GM18867 (cell line): ENCODE measurements around the gene FUT8.

Experiments used
- ATAC-seq: cut with Tn5 transposase; IDR thresholded peaks from one replicate; pipeline ENCODE4 v1.9.1; 2021; ENCODE audit warnings: mild to moderate bottlenecking, moderate library complexity; ENCODE audit not compliant: unreplicated experiment

Gene FUT8

DNA sequence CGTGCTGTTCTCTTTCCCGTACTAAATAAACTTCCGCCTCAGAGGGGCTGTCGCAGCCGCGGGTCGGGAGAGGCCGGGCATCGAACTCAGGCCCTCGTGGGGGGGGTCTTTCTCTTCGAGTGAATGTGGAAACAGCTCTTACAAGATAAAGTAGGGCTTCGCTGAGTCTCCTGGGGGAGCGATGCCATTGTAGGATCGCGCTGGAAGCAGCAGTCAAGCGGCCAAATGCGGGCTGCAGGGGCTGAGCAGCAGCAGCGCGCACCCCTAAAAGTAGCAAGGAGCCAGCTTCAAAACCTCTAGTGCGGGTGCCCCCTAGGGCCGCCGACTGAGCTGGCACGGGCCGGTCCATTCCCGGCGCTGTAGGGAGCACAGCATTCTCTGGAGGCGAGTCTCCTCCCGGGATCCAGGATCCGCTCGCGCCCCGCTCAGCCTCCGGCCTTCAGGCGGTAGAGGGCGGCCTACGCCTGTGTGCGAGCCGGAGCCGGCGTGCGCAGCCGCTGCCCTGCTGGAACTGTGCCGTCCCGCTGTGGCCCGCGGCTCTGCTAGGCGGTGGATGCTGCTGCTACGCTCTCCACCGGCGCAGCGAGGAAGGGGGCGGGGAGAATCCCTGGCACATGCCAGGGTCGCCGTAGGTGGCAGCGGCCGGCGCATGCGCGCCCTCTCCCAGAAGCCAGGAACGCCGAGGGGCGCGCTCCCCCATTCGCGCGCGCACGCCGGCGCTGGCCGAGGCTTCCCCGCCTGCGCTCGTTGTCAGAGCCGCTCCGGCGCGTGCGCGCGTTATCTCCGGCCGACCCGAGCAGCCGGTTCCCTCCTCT is at the start of gene FUT8:
Gene FUT8, plus strand, starts transcription at position 699 of the 815 bp plus-strand sequence. CDS start 148,834 bp downstream, outside the sequence.
- peak; percentile 82 for ATAC-seq

DNA sequence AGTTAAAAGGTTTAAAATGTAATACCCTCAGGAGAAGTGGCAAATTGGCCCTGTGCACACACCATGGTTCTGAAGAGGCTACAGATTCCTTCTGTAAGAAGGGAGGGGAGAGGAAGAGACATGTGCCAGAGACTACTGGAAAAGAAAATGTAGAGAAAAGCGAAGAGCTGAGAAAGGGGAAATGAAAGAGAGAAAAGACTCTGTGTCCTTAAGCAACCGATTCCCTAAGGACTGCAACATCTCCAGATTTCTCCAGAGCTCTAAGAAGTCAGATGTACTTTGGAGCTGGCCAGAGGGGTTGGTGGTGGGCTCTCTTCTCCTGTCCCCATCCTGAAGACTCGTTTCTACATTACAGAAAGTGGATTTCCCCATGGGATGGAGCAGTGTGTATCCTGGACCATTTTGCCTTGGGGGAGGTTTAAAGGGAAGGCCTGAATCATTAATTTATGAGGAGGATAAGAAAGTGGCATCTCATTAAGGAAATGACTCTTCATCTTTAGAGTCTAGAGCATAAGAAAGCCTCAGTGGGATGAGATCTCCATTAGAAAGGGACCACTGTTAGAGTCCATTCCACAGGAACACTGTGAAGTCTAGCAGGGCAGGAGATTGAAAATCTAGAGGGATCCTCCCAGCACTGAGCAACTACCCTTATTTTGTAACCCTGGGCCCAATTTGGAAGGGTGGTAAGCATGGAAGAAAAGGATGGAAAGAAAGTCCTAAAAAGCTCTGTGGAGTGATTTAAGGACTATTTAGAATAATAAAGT is 45.5 kb upstream of the FUT8 start:
- ATAC-seq = no peak

- no peak for ATAC-seq
These were observed 43.0 kb upstream of the FUT8 start for GRCh38 chr14:65369560-65369959.

DNA sequence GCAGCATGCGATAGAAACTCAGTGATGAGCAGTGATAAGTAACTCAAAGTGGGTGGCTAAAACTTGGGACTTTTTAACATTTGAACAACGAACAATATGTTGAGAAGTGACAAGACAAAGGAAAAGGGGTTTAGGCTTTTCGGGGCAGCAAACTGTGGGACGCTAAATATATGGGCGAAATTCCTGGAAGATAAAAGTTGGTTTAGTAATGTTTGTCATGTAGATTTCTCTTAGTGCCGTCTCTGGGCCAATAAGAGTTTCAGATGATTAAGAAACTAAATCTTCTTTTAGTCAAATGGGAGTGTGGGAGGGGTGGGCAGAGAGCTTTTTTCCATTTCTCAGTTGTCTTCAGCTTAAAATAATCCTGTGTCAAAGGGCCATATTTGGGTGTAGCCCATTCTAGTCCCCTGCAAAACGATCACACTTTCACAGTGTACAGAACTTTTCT is 41.7 kb upstream of the FUT8 start:
- ATAC-seq = peak; percentile 52

- ATAC-seq = no peak
These were observed 40.7 kb upstream of the FUT8 start for GRCh38 chr14:65371784-65372183.

GRCh38 chr14:65373016-65373670 is 39.4 kb upstream of the FUT8 start:
- no peak for ATAC-seq

- no peak for ATAC-seq
These were observed 38.9 kb upstream of the FUT8 start for GRCh38 chr14:65373671-65374039.

DNA sequence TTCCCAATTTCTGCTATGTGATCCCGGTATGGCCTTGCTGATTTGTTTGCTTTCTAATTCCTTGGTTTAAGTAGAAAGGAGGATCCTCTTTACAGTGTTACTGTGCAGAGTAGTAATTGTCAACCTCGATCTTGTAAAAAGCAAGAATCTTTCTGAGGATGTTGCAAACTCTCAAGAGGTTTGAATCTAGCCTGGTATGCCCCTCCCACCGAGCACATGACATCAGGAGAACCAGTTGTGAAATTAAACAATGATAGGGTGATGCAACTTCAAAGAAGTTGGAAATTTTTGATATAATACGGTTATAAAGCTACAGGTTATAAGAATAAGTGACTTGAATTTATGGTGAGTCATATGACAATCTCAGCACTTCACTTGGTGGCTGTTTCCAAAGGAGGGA is 35.0 kb upstream of the FUT8 start:
- ATAC-seq = no peak

DNA sequence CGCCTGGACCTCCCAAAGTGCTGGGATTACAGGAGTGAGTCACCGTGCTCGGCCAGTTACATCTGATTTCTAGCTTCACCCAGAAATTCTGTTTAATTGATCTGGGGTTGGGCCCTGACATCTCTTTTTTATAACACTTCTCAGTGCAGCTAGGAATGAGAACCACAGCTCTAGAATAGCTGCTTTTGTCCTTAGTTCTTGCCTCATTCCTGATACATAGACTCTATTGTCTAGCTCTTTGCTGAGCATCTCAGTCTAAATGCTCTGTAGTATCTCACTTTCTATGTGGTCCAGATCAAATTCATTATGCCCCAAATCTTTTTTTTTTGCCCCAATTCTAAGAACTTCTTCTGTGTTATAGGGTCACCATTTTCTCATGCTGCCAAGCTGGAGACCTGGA is 29.9 kb upstream of the FUT8 start:
- ATAC-seq = no peak

DNA sequence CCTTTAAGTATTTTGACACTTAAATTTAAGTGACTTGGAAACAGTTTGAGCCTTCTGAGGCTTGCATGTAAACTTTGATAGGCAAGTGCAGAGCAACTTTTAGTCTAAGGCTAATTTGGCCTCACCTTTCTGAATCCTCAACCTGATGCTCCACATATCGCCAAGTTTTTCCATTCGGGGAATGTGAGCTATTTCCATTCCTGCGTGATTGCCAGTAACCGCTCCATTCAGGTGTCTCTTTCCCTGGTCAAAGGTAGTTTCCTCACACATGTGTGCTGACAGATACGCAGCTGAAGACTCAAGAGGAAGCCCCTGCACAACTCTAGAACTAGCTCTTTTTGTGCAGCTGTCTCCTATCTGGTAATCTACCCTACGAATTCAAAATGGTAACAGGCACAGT is 25.4 kb upstream of the FUT8 start:
- no peak for ATAC-seq

DNA sequence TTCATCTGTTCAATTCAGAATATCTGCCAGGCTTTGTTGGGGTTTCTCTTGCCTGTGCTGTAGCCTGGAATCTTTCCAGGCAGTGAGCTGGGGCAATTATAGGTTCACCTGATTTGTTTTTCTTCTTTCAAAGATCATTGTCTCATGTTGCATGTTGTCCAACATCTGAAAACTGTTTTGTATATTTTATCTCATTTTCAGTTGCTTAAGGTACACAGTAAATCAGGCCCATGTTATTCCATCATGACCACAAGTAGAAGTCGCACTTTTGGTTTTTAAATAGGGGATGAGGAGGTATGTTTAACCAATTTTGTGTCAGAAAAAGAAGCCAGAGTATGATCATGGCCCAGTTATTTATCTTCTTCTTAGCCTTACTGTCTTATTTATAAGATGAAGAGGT is 24.9 kb upstream of the FUT8 start:
- no peak for ATAC-seq

- ATAC-seq = no peak
These were observed 20.2 kb upstream of the FUT8 start for GRCh38 chr14:65392296-65392695.

DNA sequence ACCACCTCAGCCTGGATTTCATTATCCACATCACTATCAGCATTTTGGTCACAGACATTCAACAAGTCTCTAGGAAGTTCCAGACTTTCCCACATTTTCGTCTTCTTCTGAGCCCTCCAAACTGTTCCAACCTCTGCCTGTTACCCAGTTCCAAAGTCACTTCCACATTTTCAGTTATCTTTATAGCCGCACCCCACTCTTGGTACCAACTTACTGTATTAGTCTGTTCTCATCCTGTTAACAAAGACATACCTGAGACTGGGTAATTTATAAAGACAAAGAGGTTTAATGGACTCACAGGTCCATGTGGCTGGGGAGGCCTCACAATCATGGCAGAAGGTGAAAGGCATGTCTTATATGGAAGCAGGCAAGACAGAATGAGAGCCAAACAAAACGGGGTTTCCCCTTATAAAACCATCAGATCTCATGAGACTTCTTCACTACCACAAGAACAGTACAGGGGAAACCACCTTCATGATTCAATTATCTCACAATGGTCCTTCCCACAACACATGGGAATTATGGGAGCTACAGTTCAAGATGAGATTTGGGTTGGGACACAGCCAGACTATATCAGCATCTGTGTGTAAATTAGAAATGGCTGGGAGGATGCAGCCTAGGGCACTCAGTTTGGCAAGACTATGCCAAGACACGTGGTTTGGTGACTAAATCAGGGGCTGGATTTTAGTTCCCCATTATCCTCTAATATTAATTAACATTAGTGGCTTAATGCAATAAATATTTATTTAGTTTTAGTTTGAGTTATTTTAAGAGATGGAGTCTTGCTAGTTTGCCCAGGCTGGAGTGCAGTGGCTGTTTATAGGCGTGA is 16.2 kb upstream of the FUT8 start:
- no peak for ATAC-seq

DNA sequence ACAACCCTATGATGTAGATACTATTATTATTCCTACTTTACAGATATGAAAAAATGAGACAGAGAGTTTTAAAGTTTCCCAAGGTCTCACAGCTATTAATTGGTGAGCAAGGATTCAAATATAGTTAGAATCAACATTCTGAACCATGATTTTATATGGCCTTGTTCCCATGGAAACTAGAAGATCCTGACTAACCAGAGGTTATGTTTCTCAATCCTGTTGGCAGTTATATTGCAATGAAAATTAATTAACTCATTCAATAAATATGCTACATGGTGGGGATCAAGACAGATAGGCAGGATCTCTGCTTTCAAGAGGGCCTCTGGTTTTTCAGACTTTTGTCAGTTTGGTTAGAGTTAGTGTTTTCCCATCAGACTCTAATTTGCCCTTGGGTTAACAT is 9.3 kb upstream of the FUT8 start:
- no peak for ATAC-seq

- no peak for ATAC-seq
These were observed 4.4 kb upstream of the FUT8 start for GRCh38 chr14:65408113-65408512.

GRCh38 chr14:65410640-65411039 is 1.9 kb upstream of the FUT8 start:
- ATAC-seq = no peak

GRCh38 chr14:65411656-65412031 is 886 bp upstream of the FUT8 start:
- ATAC-seq = peak; percentile 63

- ATAC-seq = peak; percentile 39
These were observed 567 bp downstream of the FUT8 start for GRCh38 chr14:65412856-65413738.

GRCh38 chr14:65413739-65414045 is 1.2 kb downstream of the FUT8 start:
- no peak for ATAC-seq

- no peak for ATAC-seq
These were observed 2.5 kb downstream of the FUT8 start for GRCh38 chr14:65414961-65415589.
